Inflammatory macrophage (primary cell): ENCODE measurements around the gene GPHA2.

Source experiments
- DNase-seq, 2 donors: peaks; one replicate each; pipeline ENCODE4 v3.0.0-alpha.2; 2020 to 2022

GPHA2 gene

DNA sequence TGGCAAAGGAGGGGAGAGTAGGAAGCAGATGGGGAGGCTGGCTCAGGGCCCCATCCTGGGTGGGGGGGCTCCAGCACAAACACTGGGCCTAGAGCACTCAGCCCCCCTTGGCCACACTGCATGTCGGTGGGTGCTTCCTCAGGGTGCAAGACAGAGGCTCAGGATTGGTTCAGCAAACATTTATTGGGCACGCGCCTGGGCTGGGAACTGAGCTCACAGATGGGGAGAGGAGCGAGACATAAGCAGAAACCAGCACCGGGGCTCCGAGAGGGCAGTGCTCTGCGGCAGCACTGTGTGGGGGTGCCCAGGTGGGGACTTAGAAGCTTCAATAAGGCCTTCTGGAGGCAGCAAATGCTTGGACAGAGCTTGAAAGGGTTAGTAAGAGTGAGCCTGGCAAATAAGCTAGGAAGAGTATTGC is 45.2 kb downstream of the GPHA2 start:
- no peak for DNase-seq

DNA sequence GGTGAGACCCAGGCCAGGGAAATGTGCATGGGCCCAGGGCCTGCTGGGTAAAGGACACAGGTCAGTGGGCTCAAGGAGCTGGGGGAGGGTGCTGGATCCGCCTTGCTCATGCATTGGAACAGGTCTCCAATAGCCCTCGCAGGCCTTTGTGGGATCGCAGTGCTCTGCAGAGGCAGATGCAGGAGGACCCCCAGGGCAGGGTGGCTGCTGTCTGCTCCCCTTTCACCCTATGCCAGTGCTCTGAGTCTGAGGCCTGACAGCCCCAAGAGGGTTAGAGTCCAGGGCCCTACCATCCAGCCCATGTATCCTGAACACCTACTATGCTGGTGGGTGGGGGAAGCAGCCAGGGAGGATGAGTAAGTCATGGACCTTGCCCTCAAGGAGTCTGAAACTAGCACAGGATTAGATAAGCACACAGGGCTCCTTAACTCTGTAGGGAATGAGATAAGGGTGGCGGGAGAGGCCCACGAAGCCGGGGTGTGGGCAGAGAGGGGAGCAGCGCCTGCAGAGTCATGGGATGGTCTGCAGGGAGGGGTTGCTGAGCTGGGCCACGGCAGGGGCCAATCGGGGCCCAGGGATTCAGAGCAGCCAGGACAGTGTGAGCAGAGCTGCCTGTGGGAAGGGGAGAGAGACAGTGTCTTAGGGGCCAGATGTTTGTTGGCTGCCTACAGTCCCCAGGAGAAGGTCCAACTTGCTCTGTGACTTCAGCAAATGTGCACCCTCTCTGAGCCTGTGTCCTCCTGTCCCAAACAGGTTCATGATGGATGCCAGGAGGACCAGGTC is 46.8 kb downstream of the GPHA2 start:
- DNase-seq, result no peak

DNA sequence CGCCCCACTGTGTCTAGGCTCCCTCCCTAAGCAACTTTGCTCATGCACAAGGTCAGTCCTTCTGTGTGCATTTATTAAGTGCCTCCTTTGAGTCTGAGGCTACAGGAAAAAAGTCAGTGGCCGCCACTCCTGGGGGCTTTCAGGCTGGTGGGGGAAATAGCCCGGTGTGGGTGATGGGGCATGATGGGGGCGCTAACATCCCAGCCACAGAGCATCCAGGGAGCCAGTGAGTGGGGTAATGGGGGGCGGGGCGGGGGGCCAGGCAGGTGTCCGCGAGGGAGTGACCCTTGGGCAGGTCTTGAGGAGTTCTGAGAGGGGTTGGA is 47.3 kb downstream of the GPHA2 start:
- no peak for DNase-seq

DNA sequence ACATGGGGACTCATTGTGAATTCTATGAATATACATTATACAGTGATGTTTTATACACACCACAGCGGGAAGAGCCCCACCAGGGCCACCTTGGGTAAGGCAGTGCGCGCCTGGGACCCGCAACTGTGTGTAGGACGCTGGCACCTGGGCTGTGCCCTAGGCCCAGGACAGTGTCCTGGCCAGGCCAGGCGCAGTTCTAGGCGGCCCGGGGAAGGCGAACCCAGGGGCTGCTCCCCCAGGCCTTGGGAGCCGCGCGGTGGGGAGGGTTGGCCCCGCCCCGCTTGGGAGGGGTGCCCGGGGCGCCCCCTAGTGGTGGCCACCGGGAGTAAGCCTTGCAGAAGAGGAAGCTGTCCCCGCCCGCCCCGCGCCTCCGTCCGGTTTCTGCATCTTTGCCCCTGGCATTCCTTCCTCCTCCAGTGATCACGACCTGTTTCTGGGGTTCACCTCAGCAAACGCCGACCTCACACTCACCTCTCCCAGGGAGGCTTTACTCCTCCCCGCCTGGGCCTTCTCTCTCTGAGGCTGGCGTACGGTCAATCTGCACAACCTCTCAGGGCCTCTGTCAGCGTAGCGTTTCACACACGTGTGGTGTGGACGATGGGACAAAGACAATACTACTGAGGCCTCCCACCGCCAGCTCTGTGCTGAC is 47.8 kb downstream of the GPHA2 start:
- peak; percentile 73 to 81 for DNase-seq

DNA sequence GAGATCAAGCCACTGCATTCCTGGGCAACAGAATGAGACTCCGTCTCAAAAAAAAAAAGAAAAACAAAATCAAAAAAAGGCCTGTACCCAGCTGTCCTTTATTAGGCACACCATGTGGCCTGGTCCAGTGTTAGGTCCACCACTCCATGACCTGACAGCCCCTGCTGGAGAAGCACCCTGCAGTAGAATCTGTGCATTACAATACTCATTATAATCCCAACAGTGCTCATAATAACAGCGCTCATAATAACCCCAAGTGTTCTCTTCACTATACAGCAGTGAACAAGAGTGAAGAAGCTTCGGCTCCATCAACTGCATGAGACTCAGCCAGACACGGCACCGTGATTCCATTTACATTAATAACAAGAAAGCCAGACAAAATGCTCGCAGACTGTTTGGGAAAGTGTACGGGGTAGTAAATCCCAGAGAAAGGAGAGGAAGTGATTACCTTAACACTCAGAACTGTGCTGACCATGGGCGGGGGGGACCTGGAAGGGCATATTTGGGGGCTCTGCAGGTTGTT is 48.4 kb downstream of the GPHA2 start:
- DNase-seq, result no peak

DNA sequence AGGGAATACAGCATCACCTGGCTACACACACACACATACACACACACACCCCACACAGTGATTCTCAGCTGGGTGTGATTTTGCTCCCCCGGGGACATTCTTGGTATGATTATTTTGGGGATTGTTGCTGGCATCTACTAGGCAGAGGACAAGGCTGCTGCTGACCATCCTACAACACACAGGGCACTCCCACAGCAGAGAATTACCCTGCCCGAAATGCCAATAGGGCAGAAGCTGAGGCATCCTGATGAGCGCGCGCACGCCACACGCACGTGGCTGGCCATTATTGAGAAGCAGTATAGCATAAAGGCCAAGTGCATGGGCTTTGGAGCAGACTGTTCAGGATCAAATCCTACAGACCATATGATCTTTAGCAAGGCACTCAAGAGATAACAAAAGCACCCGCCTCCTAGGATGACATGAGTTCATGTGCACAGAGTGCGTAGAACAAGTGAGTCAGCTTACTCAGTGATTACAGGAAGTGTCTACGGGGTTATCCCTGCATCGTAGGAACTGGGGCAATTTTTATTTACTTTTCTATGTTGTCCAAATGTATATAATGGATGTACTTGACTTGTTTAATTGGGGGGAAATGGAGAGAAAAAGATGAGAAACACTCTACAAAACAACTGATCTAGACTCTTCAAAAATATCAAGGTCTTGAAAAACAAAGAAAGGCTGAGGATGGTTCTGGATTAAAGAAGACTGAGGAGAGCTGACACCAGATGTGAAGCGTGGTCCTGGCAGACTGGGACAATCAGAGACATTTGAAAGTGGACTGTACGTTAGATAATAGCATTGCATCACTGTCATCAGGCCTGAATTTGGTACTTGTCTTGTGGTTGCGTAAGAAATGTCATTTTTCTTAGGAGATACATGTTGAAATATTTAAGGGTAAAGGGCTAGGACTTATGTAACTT is 50.1 kb downstream of the GPHA2 start:
- peak; percentile 92 to 96 for DNase-seq
